IMR-90 (cell line): ENCODE results near the gene ZBTB45. TPM values are rescaled to one million over a fixed set of nuclear protein-coding genes. Genes with fewer than 3 reads are reported as not detected.

Experiments
- ATAC-seq: fragments of 200-7000 bp; cut with Tn5 transposase; 2 replicates; pipeline ENCODE4 v1.9.1; 2020; ENCODE audit warnings: low read depth, mild to moderate bottlenecking, moderate library complexity
- BruUV-seq: library from RNA; stranded (reverse); fragments of 400-500 nt; replicated peaks from 2 replicates; lab custom pipeline; 2021; lab: Mats Ljungman, UMichigan
- CTCF ChIA-PET: fragments of 300-600 bp; formaldehyde crosslinking; extraction: SDS; loops from one replicate; lab custom pipeline; 2021; ENCODE audit warnings: antibody characterized with exemption; lab: Yijun Ruan, JAX
- POLR2A ChIA-PET: fragments of 300-600 bp; sonication (Branson Sonifier 250); formaldehyde crosslinking; loops from one replicate; lab custom pipeline; 2022; ENCODE audit warnings: antibody characterized with exemption; ENCODE audit not compliant: unreplicated experiment; lab: Charles Lee
- DNase-seq: peaks from one replicate; pipeline ENCODE4 v3.0.0; 2013
- H2AFZ ChIP-seq: replicated peaks from 2 replicates; pipeline ENCODE3; 2013; ENCODE audit warnings: low read length, mild to moderate bottlenecking; ENCODE audit not compliant: poor library complexity
- H2AK5ac ChIP-seq: 2 replicates; pipeline ENCODE4 v1.6.1; 2013; ENCODE audit warnings: low read depth, low read length, inconsistent platforms
- H2AK9ac ChIP-seq: replicated peaks from 2 replicates; pipeline ENCODE3; 2013; ENCODE audit warnings: mild to moderate bottlenecking, low read depth, low read length, moderate library complexity; ENCODE audit not compliant: poor library complexity
- H2BK120ac ChIP-seq: 2 replicates; pipeline ENCODE4 v1.6.1; 2013; ENCODE audit warnings: low read depth, low read length, inconsistent platforms
- H2BK15ac ChIP-seq: 3 replicates; pipeline ENCODE4 v1.6.1; 2013; ENCODE audit warnings: low read depth, low read length, inconsistent platforms
- H2BK20ac ChIP-seq: 2 replicates; pipeline ENCODE4 v1.6.1; 2013; ENCODE audit warnings: low read depth, mild to moderate bottlenecking, inconsistent platforms, low read length, moderate library complexity
- H2BK5ac ChIP-seq: 2 replicates; pipeline ENCODE4 v1.6.1; 2013; ENCODE audit warnings: mild to moderate bottlenecking, low read depth, low read length, inconsistent platforms; ENCODE audit not compliant: poor library complexity, severe bottlenecking
- H3K14ac ChIP-seq: replicated peaks from 2 replicates; pipeline ENCODE4 v1.6.1; 2013; ENCODE audit warnings: low read depth, low read length, inconsistent platforms
- H3K18ac ChIP-seq: 2 replicates; pipeline ENCODE4 v1.6.1; 2013; ENCODE audit warnings: low read depth, low read length, control low read depth
- H3K23ac ChIP-seq: 2 replicates; pipeline ENCODE4 v1.6.1; 2013; ENCODE audit warnings: low read depth, low read length, inconsistent platforms
- H3K27ac ChIP-seq: 2 replicates; pipeline ENCODE4 v1.5.1; 2013; ENCODE audit warnings: mild to moderate bottlenecking, control low read depth, low read length; ENCODE audit not compliant: insufficient read depth
- H3K27me3 ChIP-seq: 2 replicates; pipeline ENCODE4 v1.6.1; 2013; ENCODE audit warnings: low read length; ENCODE audit not compliant: control insufficient read depth, insufficient read depth
- H3K36me3 ChIP-seq: 2 replicates; pipeline ENCODE4 v1.6.1; 2013; ENCODE audit warnings: low read length, mixed read lengths; ENCODE audit not compliant: control insufficient read depth, insufficient read depth
- H3K4ac ChIP-seq: 2 replicates; pipeline ENCODE4 v1.6.1; 2013; ENCODE audit warnings: low read depth, low read length, inconsistent platforms
- H3K4me1 ChIP-seq: 2 replicates; pipeline ENCODE4 v1.6.1; 2013; ENCODE audit warnings: low read length, mixed read lengths; ENCODE audit not compliant: control insufficient read depth, insufficient read depth
- H3K4me2 ChIP-seq: 2 replicates; pipeline ENCODE4 v1.6.1; 2013; ENCODE audit warnings: low read depth, mild to moderate bottlenecking, control low read depth, low read length, moderate library complexity
- H3K4me3 ChIP-seq: 2 replicates; pipeline ENCODE4 v1.5.1; 2013; ENCODE audit warnings: low read depth, mild to moderate bottlenecking, control low read depth, low read length, moderate library complexity; ENCODE audit not compliant: insufficient read depth
- H3K56ac ChIP-seq: 2 replicates; pipeline ENCODE4 v1.6.1; 2013; ENCODE audit warnings: low read length, inconsistent platforms; ENCODE audit not compliant: insufficient read depth; ENCODE audit errors: extremely low read depth
- H3K79me1 ChIP-seq, 2 experiments: 2 replicates each; pipeline ENCODE4 v1.6.1; 2013; ENCODE audit warnings: low read length in 2 of 2, inconsistent platforms in 1 of 2, low read depth in 1 of 2
- H3K9ac ChIP-seq: 2 replicates; pipeline ENCODE4 v1.6.1; 2013; ENCODE audit warnings: low read depth, low read length, control low read depth
- H3K9me1 ChIP-seq: 2 replicates; pipeline ENCODE4 v1.6.1; 2013; ENCODE audit warnings: low read length, inconsistent platforms; ENCODE audit not compliant: insufficient read depth
- H3K9me3 ChIP-seq: 2 replicates; pipeline ENCODE4 v1.6.1; 2013; ENCODE audit warnings: low read length; ENCODE audit not compliant: control insufficient read depth, insufficient read depth
- H4K20me1 ChIP-seq: 2 replicates; pipeline ENCODE4 v1.6.1; 2013; ENCODE audit warnings: low read length, inconsistent platforms; ENCODE audit not compliant: insufficient read depth
- H4K5ac ChIP-seq: 2 replicates; pipeline ENCODE4 v1.6.1; 2013; ENCODE audit warnings: mild to moderate bottlenecking, low read depth, low read length, control low read depth
- H4K8ac ChIP-seq, 2 experiments: 2 replicates each; pipeline ENCODE4 v1.6.1; 2013; ENCODE audit warnings: low read depth in 2 of 2, low read length in 2 of 2, control low read depth in 1 of 2, inconsistent platforms in 1 of 2
- H4K91ac ChIP-seq: 2 replicates; pipeline ENCODE4 v1.6.1; 2013; ENCODE audit warnings: low read depth, low read length, inconsistent platforms; ENCODE audit not compliant: insufficient read depth
- BHLHE40 ChIP-seq: fragments of 150-350 bp; IDR thresholded peaks from 2 replicates; pipeline ENCODE4 v1.6.1; 2016; ENCODE audit warnings: mild to moderate bottlenecking, low read depth, low read length
- CEBPB ChIP-seq: IDR thresholded peaks from 2 replicates; pipeline ENCODE4 v1.6.1; 2012; ENCODE audit warnings: low read depth, low read length, improper control_type of control experiment
- CHD1 ChIP-seq: IDR thresholded peaks from 2 replicates; pipeline ENCODE4 v1.6.1; 2012; ENCODE audit warnings: low read depth, low read length, improper control_type of control experiment
- CTCF ChIP-seq: conservative IDR thresholded peaks from 2 replicates; pipeline ENCODE4 v1.5.1; 2012; ENCODE audit warnings: mild to moderate bottlenecking, low read depth, low read length, improper control_type of control experiment
- ELK1 ChIP-seq: fragments of 150-350 bp; IDR thresholded peaks from 2 replicates; pipeline ENCODE4 v1.6.1; 2016; ENCODE audit warnings: low read depth, mild to moderate bottlenecking, low read length, moderate library complexity, borderline replicate concordance
- MAFK ChIP-seq: IDR thresholded peaks from 2 replicates; pipeline ENCODE4 v1.6.1; 2012; ENCODE audit warnings: low read depth, low read length, improper control_type of control experiment
- MAZ ChIP-seq: IDR thresholded peaks from 2 replicates; pipeline ENCODE4 v1.6.1; 2012; ENCODE audit warnings: low read depth, mild to moderate bottlenecking, low read length, improper control_type of control experiment, moderate library complexity, borderline replicate concordance
- MXI1 ChIP-seq: IDR thresholded peaks from 2 replicates; pipeline ENCODE4 v1.6.1; 2012; ENCODE audit warnings: low read depth, mild to moderate bottlenecking, low read length, moderate library complexity, borderline replicate concordance
- NFE2L2 ChIP-seq: fragments of 150-350 bp; IDR thresholded peaks from 2 replicates; pipeline ENCODE4 v1.6.1; 2016; ENCODE audit warnings: low read depth, mild to moderate bottlenecking, low read length
- POLR2A ChIP-seq: IDR thresholded peaks from 2 replicates; pipeline ENCODE4 v1.6.1; 2012; ENCODE audit warnings: mild to moderate bottlenecking, low read depth, low read length
- RAD21 ChIP-seq: IDR thresholded peaks from 2 replicates; pipeline ENCODE4 v1.6.1; 2012; ENCODE audit warnings: low read length, improper control_type of control experiment
- RFX5 ChIP-seq: IDR thresholded peaks from 2 replicates; pipeline ENCODE4 v1.8.0; 2012; ENCODE audit warnings: low read depth, mild to moderate bottlenecking, low read length, moderate library complexity
- SMC3 ChIP-seq: fragments of 150-350 bp; IDR thresholded peaks from 2 replicates; pipeline ENCODE4 v1.6.1; 2016; ENCODE audit warnings: low read depth, mild to moderate bottlenecking, antibody characterized with exemption, low read length, moderate library complexity
- USF2 ChIP-seq: fragments of 150-350 bp; IDR thresholded peaks from 2 replicates; pipeline ENCODE4 v1.6.1; 2017; ENCODE audit warnings: mild to moderate bottlenecking, antibody characterized with exemption, low read length, low read depth
- WGBS, 2 experiments: methylation state at CpG; one replicate each; pipeline versions ENCODE4 v1.1.5 to v1.1.7; 2013; ENCODE audit warnings: missing lambda C conversion rate in 2 of 2; ENCODE audit not compliant: insufficient read length in 1 of 2; ENCODE audit errors: extremely low coverage in 2 of 2; 5-methylcytosine and 5-hydroxymethylcytosine counted together
- dilution Hi-C: fragments of 300-500 bp; cut with HindIII; formaldehyde crosslinking; loops from one replicate; pipeline ENCODE4 v1.14.3; 2018; ENCODE audit warnings: low sequenced_read_pairs; ENCODE audit not compliant: unreplicated experiment
- in situ Hi-C: fragments of 300-500 bp; cut with MboI; formaldehyde crosslinking; loops from 3 replicates; pipeline ENCODE4 v1.14.3; 2019; ENCODE audit warnings: low sequenced_read_pairs, inconsistent platforms, mixed read lengths
- intact Hi-C: fragments of 100-400 bp; cut with micrococcal nuclease; formaldehyde crosslinking; loops from 2 replicates; pipeline ENCODE4 v1.10.0; 2022
- polyA plus RNA-seq, 3 experiments: library from polyadenylated mRNA; depleted of rRNA; stranded (reverse); fragments of >200 nt; gene quantifications; 2 replicates each; pipeline ENCODE4 v1.2.3, GENCODE V29; 2012; ENCODE audit warnings: low replicate concordance in 1 of 3
- total RNA-seq: library from RNA; depleted of rRNA; stranded (reverse); fragments of >200 nt; gene quantifications from 2 replicates; pipeline ENCODE4 v1.2.3, GENCODE V29; 2012

ZBTB45 gene
- total and polyA plus RNA-seq, 2 of the 4 experiments (the other 2 are of a cell fraction) = 1.4 to 9.7 TPM

GRCh38 chr19:58471736-58472135 lies 47.9 kb downstream of the ZBTB45 start:
- BruUV-seq = no TSS peak
- WGBS, 2 experiments = 94% methylated on average over 28 of the region's 39 CpGs; no CpG with 5 or more reads in 1 of the 2 experiments
- Histone ChIP-seq H3K27me3 (no peaks in the 10 kb centered on the region), H4K8ac (no peak overlapping the region), H2BK120ac (no peak overlapping the region), H3K9me3 (no peaks in the 10 kb centered on the region), H4K20me1 (peaks cover 30% of the 10 kb centered on the region), H3K56ac (no peak overlapping the region), H3K18ac (no peak overlapping the region), H3K4ac (no peak overlapping the region), H3K36me3 (peaks cover 29% of the 10 kb centered on the region), H3K4me3 (no peak overlapping the region), H3K23ac (no peak overlapping the region), H3K14ac (no peak overlapping the region), H2AK9ac (no peak overlapping the region), H4K5ac (no peak overlapping the region), H2BK15ac (no peak overlapping the region), H3K4me2 (no peak overlapping the region), H3K9ac (no peak overlapping the region), H2BK5ac (no peak overlapping the region), H3K27ac (no peak overlapping the region), H3K4me1 (peaks cover 24% of the 10 kb centered on the region), H3K79me1 (peaks cover 17 to 56% of the 10 kb centered on the region in 2 experiments), H2AFZ (no peak overlapping the region), H2AK5ac (no peak overlapping the region), H3K9me1 (peaks cover 32% of the 10 kb centered on the region), H2BK20ac (no peak overlapping the region), H4K91ac (no peak overlapping the region)
- ChIA-PET CTCF (no interaction called here), POLR2A (no interaction called here)
- DNase-seq (no peak), ATAC-seq (no peak)
- TF ChIP-seq MXI1 = no peak
- TF ChIP-seq NFE2L2 = no peak
- TF ChIP-seq CEBPB = no peak
- no peak for TF ChIP-seq CHD1
- no peak for TF ChIP-seq RFX5
- TF ChIP-seq ELK1 = no peak
- no peak for TF ChIP-seq MAZ
- no peak for TF ChIP-seq BHLHE40
- TF ChIP-seq POLR2A = no peak
- TF ChIP-seq CTCF = no peak
- TF ChIP-seq RAD21 = no peak
- TF ChIP-seq SMC3 = no peak
- TF ChIP-seq MAFK = no peak
- TF ChIP-seq USF2 = no peak
- intact Hi-C loops (no loop called here), dilution Hi-C loops (no loop called here), in situ Hi-C loops (no loop called here)
